ENCODE data around the gene RASSF5. TPM values are rescaled to one million over a fixed set of nuclear protein-coding genes. Genes with fewer than 3 reads are reported as not detected.

RASSF5 gene
- total and polyA plus RNA-seq, 2 donors (not counting 1 experiment from before 2014, with no cell fraction given) = 69.7 to 146 TPM

- no peak for TF ChIP-seq EZH2 (IDR thresholded peaks at IDR 0.05; ENCODE audit: borderline replicate concordance, insufficient read depth, low read depth, low read length, poor library complexity, severe bottlenecking)
- no peak for TF ChIP-seq CTCF (IDR thresholded peaks at IDR 0.05)
- POLR2A ChIA-PET = no interaction called here
- Histone ChIP-seq H3K36me3 (replicated peaks in 1 of 2; ENCODE audit: control extremely low read depth in 1 of 2, control insufficient read depth in 1 of 2, extremely low read depth in 1 of 2, insufficient read depth in 2 of 2, low read length in 1 of 2) (no peaks in the 10 kb centered on the region), H3K27ac (ENCODE audit: low read length in 2 of 2) (no peak overlapping the region), H3K9me3 (ENCODE audit: control extremely low read depth in 1 of 3, control insufficient read depth in 2 of 3, insufficient read depth in 1 of 3, low read length in 2 of 3) (peaks cover 0 to 3% (median 0%) of the 10 kb centered on the region in 3 donors), H3K4me1 (ENCODE audit: control insufficient read depth in 2 of 2, insufficient read depth in 2 of 2, low read length in 2 of 2) (peaks cover 19 to 21% of the 10 kb centered on the region in 2 donors), H3K27me3 (replicated peaks in 1 of 4; ENCODE audit: control extremely low read depth in 1 of 4, control insufficient read depth in 3 of 4, insufficient read depth in 4 of 4, low read length in 3 of 4) (peaks cover 0 to 51% (median 19%) of the 10 kb centered on the region in 4 experiments), H2AFZ (ENCODE audit: insufficient read depth, low read depth, low read length, poor library complexity, severe bottlenecking) (peak overlapping the region; percentile 76), H3K4me3 (ENCODE audit: control extremely low read depth in 1 of 5, extremely low read depth in 1 of 5, insufficient read depth in 1 of 5, low read depth in 2 of 5, low read length in 4 of 5) (peak overlapping the region in 4 of 5 experiments; percentile 29 to 75 (median 69)), H3K9ac (ENCODE audit: low read length) (peak overlapping the region; percentile 71), H3K79me2 (ENCODE audit: control insufficient read depth, insufficient read depth, low read length) (no peaks in the 10 kb centered on the region), H3K4me2 (replicated peaks; ENCODE audit: low read depth, low read length, poor library complexity, severe bottlenecking) (peak overlapping the region; percentile 97), H4K20me1 (ENCODE audit: control insufficient read depth, insufficient read depth, low read length, poor library complexity, severe bottlenecking) (no peaks in the 10 kb centered on the region)
- H3K9me3 Mint-ChIP-seq (ENCODE audit: insufficient read depth) = no peaks in the 10 kb centered on the region
- H3K27me3 Mint-ChIP-seq = peaks cover 32% of the 10 kb centered on the region
- ATAC-seq (ENCODE audit: low read depth) (no peak), DNase-seq (peak; percentile 38)
- CTCF ChIA-PET = interaction anchor here (1.4 kb wide), 1 partner anchor 47 kb away, joined by 3 read pairs; no protein-coding TSS in a partner anchor
- peak overlapping the region; percentile 10 for H3K27ac Mint-ChIP-seq
- H3K4me1 Mint-ChIP-seq = peaks cover 28% of the 10 kb centered on the region
- peak overlapping the region; percentile 80 for H3K4me3 Mint-ChIP-seq
- WGBS (ENCODE audit: insufficient coverage) = 54% methylated on average over 8 of the region's 15 CpGs
- intact Hi-C loops (cut with micrococcal nuclease) = loop anchor here (5.0 kb wide), 1 partner anchor 36 kb away; the partner anchor contains the start of gene IKBKE
These were observed 979 bp downstream of the RASSF5 start for GRCh38 chr1:206508130-206508889.

DNA sequence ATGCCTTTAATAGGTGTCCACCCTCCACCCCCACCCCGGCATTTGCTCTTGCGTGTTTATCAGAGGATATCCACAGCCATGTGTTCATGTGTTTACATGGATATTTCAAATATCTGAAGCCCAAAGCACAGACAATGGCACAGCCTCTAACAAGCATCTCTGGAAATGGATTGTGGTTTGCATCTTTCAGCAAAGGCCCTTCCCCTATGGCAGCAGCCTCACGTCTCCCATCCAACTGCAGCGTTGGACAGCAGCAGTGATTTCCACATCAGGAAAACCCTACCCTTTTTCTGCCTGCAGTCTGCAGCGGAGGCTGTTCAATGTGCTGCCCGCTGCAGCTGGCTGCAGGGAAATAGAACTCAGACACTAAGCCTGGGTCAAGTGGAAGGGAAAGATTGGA, 1.6 kb downstream of the RASSF5 start:
- Mint-ChIP-seq H3K9me3 (ENCODE audit: insufficient read depth) (no peaks in the 10 kb centered on the region), H3K27ac (no peak overlapping the region), H3K4me1 (peaks cover 27% of the 10 kb centered on the region), H3K27me3 (peaks cover 32% of the 10 kb centered on the region), H3K4me3 (peak overlapping the region; percentile 80)
- WGBS (ENCODE audit: insufficient coverage) = 86% methylated on average over 2 of the region's 6 CpGs
- ChIA-PET POLR2A (no interaction called here), CTCF (no interaction called here)
- H3K9me3 ChIP-seq (ENCODE audit: control extremely low read depth in 1 of 3, control insufficient read depth in 2 of 3, insufficient read depth in 1 of 3, low read length in 2 of 3) = peaks cover 0 to 3% (median 0%) of the 10 kb centered on the region in 3 donors
- intact Hi-C loops (cut with micrococcal nuclease) = loop anchor here (5.0 kb wide), 1 partner anchor 37 kb away; the partner anchor contains the start of gene IKBKE
- H3K27me3 ChIP-seq (replicated peaks in 1 of 4; ENCODE audit: control extremely low read depth in 1 of 4, control insufficient read depth in 3 of 4, insufficient read depth in 4 of 4, low read length in 3 of 4) = peaks cover 0 to 53% (median 19%) of the 10 kb centered on the region in 4 experiments
- no peak overlapping the region for H3K27ac ChIP-seq (ENCODE audit: low read length in 2 of 2)
- no peaks in the 10 kb centered on the region for H3K79me2 ChIP-seq (ENCODE audit: control insufficient read depth, insufficient read depth, low read length)
- TF ChIP-seq EZH2 (IDR thresholded peaks at IDR 0.05; ENCODE audit: borderline replicate concordance, insufficient read depth, low read depth, low read length, poor library complexity, severe bottlenecking) (no peak), CTCF (IDR thresholded peaks at IDR 0.05) (no peak)
- H3K9ac ChIP-seq (ENCODE audit: low read length) = no peak overlapping the region
- H3K4me3 ChIP-seq (ENCODE audit: control extremely low read depth in 1 of 5, extremely low read depth in 1 of 5, insufficient read depth in 1 of 5, low read depth in 2 of 5, low read length in 4 of 5) = no peak overlapping the region
- no peak overlapping the region for H3K4me2 ChIP-seq (replicated peaks; ENCODE audit: low read depth, low read length, poor library complexity, severe bottlenecking)
- H2AFZ ChIP-seq (ENCODE audit: insufficient read depth, low read depth, low read length, poor library complexity, severe bottlenecking) = no peak overlapping the region
- ATAC-seq (ENCODE audit: low read depth) (no peak), DNase-seq (no peak)
- H4K20me1 ChIP-seq (ENCODE audit: control insufficient read depth, insufficient read depth, low read length, poor library complexity, severe bottlenecking) = no peaks in the 10 kb centered on the region
- no peaks in the 10 kb centered on the region for H3K36me3 ChIP-seq (replicated peaks in 1 of 2; ENCODE audit: control extremely low read depth in 1 of 2, control insufficient read depth in 1 of 2, extremely low read depth in 1 of 2, insufficient read depth in 2 of 2, low read length in 1 of 2)
- H3K4me1 ChIP-seq (ENCODE audit: control insufficient read depth in 2 of 2, insufficient read depth in 2 of 2, low read length in 2 of 2) = peaks cover 19 to 21% of the 10 kb centered on the region in 2 donors

All from B cell (primary cell).